Heart left ventricle (tissue), 13 donors: ENCODE data around the gene RBM33.

Experiments used
- CTCF ChIP-seq, 12 donors: fragments of 200-600 bp; sonication (generic) in 4 of 12; IDR thresholded peaks; one replicate each; pipeline versions ENCODE4 v1.5.0 to v1.8.0; 2018 to 2022; ENCODE audit warnings: antibody characterized with exemption in 12 of 12, mild to moderate bottlenecking in 5 of 12
- POLR2A ChIP-seq, 2 donors: fragments of 450-650 bp; IDR thresholded peaks; one replicate each; pipeline ENCODE4 v1.6.1; 2017; ENCODE audit warnings: antibody characterized with exemption in 2 of 2, mild to moderate bottlenecking in 2 of 2, moderate library complexity in 2 of 2
- donor health status: ischemic (EF 13 %, LVEDD 7.1; RV severe dilation, severe dysfunction).
- donor health status: DM: no; HTN: yes; CAD: no.
- donor health status: DM: no; HTN: no; CAD: no.
- donor health status: ischemic (EF 25% LVEDD 6.9; RV normal size, moderate dysfunction).
- donor health status: ischemic (EF 25% LVEDD 5.7; RV mildly dilated, moderate dysfunction).
- donor health status: ischemic (EF 35%, LVEDD 5.7; RV mildly dilated, moderate dysfunction).
- donor health status: nonischemic (EF 11% LVEDD 7.7; RV severe dilation, severe dysfunction).
- donor health status: DM: yes; HTN: yes; CAD: no.
- donor health status: PGD.
- donor health status: ischemic (EF 29% LVEDD 5.4; RV normal size, mild dysfunction).
- donor health status: nonischemic (EF 23%, LVEDD 6.1; RV moderate dilation, normal function).

GRCh38 chr7:155683098-155683497 lies 38.6 kb downstream of the RBM33 start:
- TF ChIP-seq POLR2A (IDR thresholded peaks at IDR 0.05) (no peak), CTCF (IDR thresholded peaks at IDR 0.05) (no peak)
